MM.1S (cell line): ENCODE data around the gene CDC14A.

ENCODE experiments used
- EZH2 ChIP-seq: fragments of 300-600 bp; sonication (generic); optimal IDR thresholded peaks from 2 replicates; pipeline ENCODE3; 2017; ENCODE audit warnings: low read depth, mild to moderate bottlenecking, antibody characterized with exemption, low read length, mixed read lengths
- EZH2phosphoT487 ChIP-seq: fragments of 300-600 bp; sonication (generic); IDR thresholded peaks from 2 replicates; pipeline ENCODE4 v1.6.1; 2018; ENCODE audit warnings: antibody characterized with exemption, low read length

DNA sequence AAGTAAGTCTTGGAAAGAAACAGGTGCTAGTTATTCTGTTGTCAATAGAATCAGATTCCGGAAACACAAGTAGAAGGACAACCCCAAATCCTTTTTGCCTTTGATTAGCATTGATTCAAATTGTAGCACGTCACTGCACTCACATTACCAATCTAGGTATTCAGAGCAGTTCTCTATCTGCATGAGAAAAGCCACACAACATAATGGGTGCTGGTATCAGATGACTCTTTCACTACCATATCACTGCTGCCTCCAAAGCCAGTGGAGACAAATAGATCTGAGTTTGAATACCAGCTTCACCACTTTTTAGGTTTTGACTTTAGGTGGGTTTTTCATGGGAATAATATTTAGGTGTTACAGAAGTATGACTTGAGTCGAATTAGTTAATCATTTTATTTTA, 47.4 kb upstream of the CDC14A start:
- no peak for TF ChIP-seq EZH2phosphoT487
- TF ChIP-seq EZH2, result no peak
